Calu3 (cell line): ENCODE data around the gene COQ8B. TPM values are rescaled to one million over a fixed set of nuclear protein-coding genes. Genes with fewer than 3 reads are reported as not detected.

Experiments
- BruUV-seq: library from RNA; stranded (reverse); fragments of 400-500 nt; replicated peaks from 2 replicates; lab custom pipeline; 2021; lab: Mats Ljungman, UMichigan
- CTCF ChIA-PET: fragments of 300-600 bp; sonication (Branson Sonifier 250); formaldehyde crosslinking; loops from one replicate; lab custom pipeline; 2022; ENCODE audit warnings: antibody characterized with exemption; lab: Charles Lee
- DNase-seq: peaks from one replicate; pipeline ENCODE4 v3.0.0; 2022
- H3K27ac Mint-ChIP-seq: one replicate; pipeline ENCODE4 v1.8.0; 2022; ENCODE audit warnings: mixed read lengths; ENCODE audit not compliant: unreplicated experiment
- H3K27me3 Mint-ChIP-seq: one replicate; pipeline ENCODE4 v1.8.0; 2022; ENCODE audit warnings: mixed read lengths; ENCODE audit not compliant: unreplicated experiment
- H3K36me3 Mint-ChIP-seq: one replicate; pipeline ENCODE4 v1.8.0; 2022; ENCODE audit warnings: mild to moderate bottlenecking, moderate library complexity, mixed read lengths; ENCODE audit not compliant: insufficient read depth, unreplicated experiment
- H3K4me1 Mint-ChIP-seq: one replicate; pipeline ENCODE4 v1.8.0; 2022; ENCODE audit warnings: mild to moderate bottlenecking, low read depth, mixed read lengths; ENCODE audit not compliant: unreplicated experiment
- H3K4me3 Mint-ChIP-seq: one replicate; pipeline ENCODE4 v1.8.0; 2022; ENCODE audit warnings: mild to moderate bottlenecking, low read depth, moderate library complexity, mixed read lengths; ENCODE audit not compliant: unreplicated experiment
- H3K9me3 Mint-ChIP-seq: one replicate; pipeline ENCODE4 v1.8.0; 2022; ENCODE audit warnings: low read depth, mixed read lengths; ENCODE audit not compliant: unreplicated experiment
- intact Hi-C: fragments of 100-400 bp; cut with micrococcal nuclease; formaldehyde crosslinking; loops from one replicate; pipeline ENCODE4 v1.10.0; 2022; ENCODE audit not compliant: unreplicated experiment
- total RNA-seq: library from RNA; stranded (reverse); gene quantifications from 2 replicates; pipeline ENCODE4 v1.2.3, GENCODE V29; 2022
- TF ChIP-seq, protein P1 (sequence below): fragments of 200-600 bp; IDR thresholded peaks from one replicate; pipeline ENCODE4 v1.8.0; 2022; ENCODE audit warnings: antibody characterized with exemption; ENCODE audit not compliant: unreplicated experiment

Gene COQ8B
- total RNA-seq, 1 experiment from 2014 or later: 55.9 TPM

- CTCF ChIA-PET: interaction anchor here (0.7 kb wide), 2 partner anchors 86 to 314 kb away, joined by 4 read pairs; no protein-coding TSS in a partner anchor
- peaks cover 57% of the 10 kb centered on the region for H3K36me3 Mint-ChIP-seq
- intact Hi-C loops: no loop called here
- DNase-seq: no peak
- BruUV-seq: no TSS peak
- no peaks in the 10 kb centered on the region for H3K9me3 Mint-ChIP-seq
- H3K27me3 Mint-ChIP-seq: no peaks in the 10 kb centered on the region
- peak overlapping the region; percentile 94 for H3K27ac Mint-ChIP-seq
- no peak overlapping the region for H3K4me3 Mint-ChIP-seq
- TF ChIP-seq, protein P1, sequence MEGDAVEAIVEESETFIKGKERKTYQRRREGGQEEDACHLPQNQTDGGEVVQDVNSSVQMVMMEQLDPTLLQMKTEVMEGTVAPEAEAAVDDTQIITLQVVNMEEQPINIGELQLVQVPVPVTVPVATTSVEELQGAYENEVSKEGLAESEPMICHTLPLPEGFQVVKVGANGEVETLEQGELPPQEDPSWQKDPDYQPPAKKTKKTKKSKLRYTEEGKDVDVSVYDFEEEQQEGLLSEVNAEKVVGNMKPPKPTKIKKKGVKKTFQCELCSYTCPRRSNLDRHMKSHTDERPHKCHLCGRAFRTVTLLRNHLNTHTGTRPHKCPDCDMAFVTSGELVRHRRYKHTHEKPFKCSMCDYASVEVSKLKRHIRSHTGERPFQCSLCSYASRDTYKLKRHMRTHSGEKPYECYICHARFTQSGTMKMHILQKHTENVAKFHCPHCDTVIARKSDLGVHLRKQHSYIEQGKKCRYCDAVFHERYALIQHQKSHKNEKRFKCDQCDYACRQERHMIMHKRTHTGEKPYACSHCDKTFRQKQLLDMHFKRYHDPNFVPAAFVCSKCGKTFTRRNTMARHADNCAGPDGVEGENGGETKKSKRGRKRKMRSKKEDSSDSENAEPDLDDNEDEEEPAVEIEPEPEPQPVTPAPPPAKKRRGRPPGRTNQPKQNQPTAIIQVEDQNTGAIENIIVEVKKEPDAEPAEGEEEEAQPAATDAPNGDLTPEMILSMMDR: no peak
- H3K4me1 Mint-ChIP-seq: no peaks in the 10 kb centered on the region
Measured at GRCh38 chr19:40691421-40692211, 25.1 kb downstream of the COQ8B start.

GRCh38 chr19:40690693-40691420 is 25.8 kb downstream of the COQ8B start:
- BruUV-seq: no TSS peak
- intact Hi-C loops: no loop called here

GRCh38 chr19:40690050-40690692 is 26.5 kb downstream of the COQ8B start, which contains the start of gene NUMBL:
TSS of gene NUMBL (minus strand) at chr19:40690651. CDS start at chr19:40690483, 168 bp downstream.
- TF ChIP-seq, protein P1: no peak
- no peak within 1 kb of the TSS for H3K4me3 Mint-ChIP-seq
- peak within 1 kb of the TSS; percentile 94 for H3K27ac Mint-ChIP-seq
- no peak for DNase-seq
- CTCF ChIA-PET: interaction anchor here (0.6 kb wide), 1 partner anchor 542 kb away, joined by 3 read pairs; no protein-coding TSS in a partner anchor
- intact Hi-C loops: no loop called here
- H3K27me3 Mint-ChIP-seq: no peaks in the 10 kb centered on the region
- BruUV-seq: no TSS peak
- H3K36me3 Mint-ChIP-seq: peaks cover 50% of the 10 kb centered on the region
- H3K4me1 Mint-ChIP-seq: no peaks in the 10 kb centered on the region
- no peaks in the 10 kb centered on the region for H3K9me3 Mint-ChIP-seq

More at GRCh38 chr19:40690693-40691420, 25.8 kb downstream of the COQ8B start:
- peak; percentile 93 for DNase-seq
- no peaks in the 10 kb centered on the region for H3K4me1 Mint-ChIP-seq
- H3K27ac Mint-ChIP-seq: peak overlapping the region; percentile 94
- TF ChIP-seq, protein P1: no peak
- H3K9me3 Mint-ChIP-seq: no peaks in the 10 kb centered on the region
- H3K4me3 Mint-ChIP-seq: no peak overlapping the region
- H3K27me3 Mint-ChIP-seq: no peaks in the 10 kb centered on the region
- peaks cover 53% of the 10 kb centered on the region for H3K36me3 Mint-ChIP-seq
- CTCF ChIA-PET: interaction anchor here (0.6 to 0.7 kb wide), 3 partner anchors 87 to 541 kb away, joined by 3 to 4 read pairs (median 4); no protein-coding TSS in a partner anchor
